Breast epithelium (tissue), 4 donors: Measurements from ENCODE around the gene RHCG. TPM values are rescaled to one million over a fixed set of nuclear protein-coding genes. Genes with fewer than 3 reads are reported as not detected.

ENCODE experiments used
- DNase-seq, 2 donors: peaks; one replicate each; pipeline ENCODE4 v3.0.0-alpha.2; 2019; ENCODE audit warnings: low spot score in 2 of 2
- H3K27ac ChIP-seq, 2 donors: fragments of 200-600 bp; sonication (generic) in 1 of 2; one replicate each; pipeline ENCODE4 v1.5.1; 2016 to 2019; ENCODE audit warnings: mild to moderate bottlenecking in 1 of 2
- H3K27me3 ChIP-seq, 2 donors: fragments of 200-600 bp; sonication (generic) in 1 of 2; one replicate each; pipeline versions ENCODE4 v1.5.1 to v1.6.0; 2017 to 2019; ENCODE audit warnings: control low read depth in 1 of 2, mild to moderate bottlenecking in 1 of 2
- H3K36me3 ChIP-seq: fragments of 200-600 bp; one replicate; pipeline ENCODE4 v1.5.1; 2019
- H3K4me1 ChIP-seq, 2 donors: fragments of 200-600 bp; sonication (generic); one replicate each; pipeline ENCODE4 v1.5.1; 2016 to 2019; ENCODE audit warnings: control low read depth in 1 of 2
- H3K4me3 ChIP-seq, 3 donors: fragments of 200-600 bp; sonication (generic); 1 replicate in 2 of 3; 2 replicates in 1 of 3; pipeline ENCODE4 v1.5.1; 2016 to 2019; ENCODE audit warnings: mild to moderate bottlenecking in 3 of 3, moderate library complexity in 2 of 3
- H3K9me3 ChIP-seq, 2 donors: fragments of 200-600 bp; sonication (generic) in 1 of 2; one replicate each; pipeline ENCODE4 v1.5.1; 2016 to 2019; ENCODE audit warnings: control low read depth in 1 of 2
- CTCF ChIP-seq, 3 donors: fragments of 450-650 bp; IDR thresholded peaks; one replicate each; pipeline ENCODE4 v1.5.1; 2016 to 2017; ENCODE audit warnings: antibody characterized with exemption in 3 of 3, mild to moderate bottlenecking in 3 of 3, moderate library complexity in 3 of 3
- POLR2A ChIP-seq: fragments of 450-650 bp; IDR thresholded peaks from one replicate; pipeline ENCODE4 v1.6.1; 2016; ENCODE audit warnings: antibody characterized with exemption, mild to moderate bottlenecking, moderate library complexity
- POLR2AphosphoS5 ChIP-seq, 3 donors: sonication (generic); formaldehyde crosslinking; IDR thresholded peaks; one replicate each; pipeline ENCODE4 v1.6.1; 2017; ENCODE audit warnings: antibody characterized with exemption in 3 of 3
- intact Hi-C: fragments of 100-400 bp; cut with DNase I; formaldehyde crosslinking; loops from one replicate; pipeline ENCODE4 v1.15.1; 2023; ENCODE audit warnings: low total_unique reads
- total RNA-seq, 3 donors: library from RNA; depleted of rRNA; stranded (reverse); fragments of >200 nt; gene quantifications; one replicate each; pipeline ENCODE4 v1.1.0, GENCODE V29; 2016

RHCG gene
- total RNA-seq, 3 donors from 2014 or later, result 0.16 to 1.5 (median 0.66) TPM

- H3K4me3 ChIP-seq, result peak overlapping the region in 1 of 3 donors; percentile 4
- H3K9me3 ChIP-seq, result no peaks in the 10 kb centered on the region
- no peaks in the 10 kb centered on the region for H3K4me1 ChIP-seq
- H3K27me3 ChIP-seq, result no peaks in the 10 kb centered on the region
- intact Hi-C loops, result no loop called here
- no peak for DNase-seq
- H3K36me3 ChIP-seq, result no peaks in the 10 kb centered on the region
- no peak overlapping the region for H3K27ac ChIP-seq
- TF ChIP-seq CTCF (IDR thresholded peaks at IDR 0.05), result no peak
Observed at GRCh38 chr15:89462198-89462912, 34.0 kb downstream of the RHCG start.

- no peaks in the 10 kb centered on the region for H3K36me3 ChIP-seq
- H3K27me3 ChIP-seq, result no peaks in the 10 kb centered on the region
- H3K4me1 ChIP-seq, result no peaks in the 10 kb centered on the region
- no peak for DNase-seq
- intact Hi-C loops, result no loop called here
- TF ChIP-seq POLR2A, result no peak
- TF ChIP-seq POLR2AphosphoS5 (IDR thresholded peaks at IDR 0.05), result no peak
- no peak for TF ChIP-seq CTCF (IDR thresholded peaks at IDR 0.05)
- H3K9me3 ChIP-seq, result no peaks in the 10 kb centered on the region
- no peak overlapping the region for H3K27ac ChIP-seq
- H3K4me3 ChIP-seq, result no peak overlapping the region
Observed at GRCh38 chr15:89461386-89461785, 35.0 kb downstream of the RHCG start.

DNA sequence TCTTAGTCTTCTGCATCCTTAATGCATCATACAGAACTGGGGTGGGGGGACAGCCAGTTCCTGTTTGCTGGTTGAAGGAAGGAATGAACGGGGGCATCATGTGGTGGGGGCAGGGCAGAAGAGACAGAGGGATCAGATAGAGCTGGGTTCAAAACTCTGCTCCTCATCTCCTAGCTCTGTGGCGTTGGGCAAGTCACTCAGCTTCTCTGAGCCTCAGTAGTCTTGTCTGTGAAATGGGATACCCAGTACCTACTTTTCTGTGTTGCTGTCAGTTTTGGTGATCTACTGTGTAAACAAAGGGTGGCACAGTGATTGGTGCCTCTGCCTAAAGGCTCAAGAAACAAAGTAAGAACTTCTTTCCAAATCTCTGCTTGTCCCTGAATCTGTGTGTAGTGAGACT, 36.3 kb downstream of the RHCG start:
- H3K27ac ChIP-seq, result no peak overlapping the region
- H3K27me3 ChIP-seq, result no peaks in the 10 kb centered on the region
- intact Hi-C loops, result loop anchor here (1.0 kb wide), 1 partner anchor 28 kb away; no protein-coding TSS in a partner anchor
- TF ChIP-seq POLR2AphosphoS5 (IDR thresholded peaks at IDR 0.05) (no peak), POLR2A (no peak), CTCF (IDR thresholded peaks at IDR 0.05) (no peak)
- no peaks in the 10 kb centered on the region for H3K36me3 ChIP-seq
- no peaks in the 10 kb centered on the region for H3K4me1 ChIP-seq
- H3K9me3 ChIP-seq, result no peaks in the 10 kb centered on the region
- no peak overlapping the region for H3K4me3 ChIP-seq
- no peak for DNase-seq

GRCh38 chr15:89459271-89460038, 36.9 kb downstream of the RHCG start:
- Histone ChIP-seq H3K36me3 (no peaks in the 10 kb centered on the region), H3K9me3 (no peaks in the 10 kb centered on the region), H3K27ac (no peak overlapping the region), H3K4me1 (no peaks in the 10 kb centered on the region), H3K27me3 (no peaks in the 10 kb centered on the region), H3K4me3 (no peak overlapping the region)
- intact Hi-C loops, result loop anchor here (1.0 kb wide), 1 partner anchor 27 kb away; no protein-coding TSS in a partner anchor
- no peak for TF ChIP-seq CTCF (IDR thresholded peaks at IDR 0.05)
- no peak for TF ChIP-seq POLR2A
- no peak for TF ChIP-seq POLR2AphosphoS5 (IDR thresholded peaks at IDR 0.05)
- DNase-seq, result no peak

GRCh38 chr15:89458440-89458839, 37.9 kb downstream of the RHCG start:
- Histone ChIP-seq H3K4me3 (no peak overlapping the region), H3K36me3 (no peaks in the 10 kb centered on the region), H3K9me3 (no peaks in the 10 kb centered on the region), H3K4me1 (no peaks in the 10 kb centered on the region), H3K27ac (no peak overlapping the region), H3K27me3 (no peaks in the 10 kb centered on the region)
- intact Hi-C loops, result no loop called here
- no peak for TF ChIP-seq CTCF (IDR thresholded peaks at IDR 0.05)
- TF ChIP-seq POLR2A, result no peak
- TF ChIP-seq POLR2AphosphoS5 (IDR thresholded peaks at IDR 0.05), result no peak
- DNase-seq, result no peak
